ENCODE data around the gene SYNCRIP.
"Not testable (repeated sequence)": the region's sequence is repeated elsewhere in the genome, so short reads cannot be mapped to it uniquely, and the experiment has no call there.

The SYNCRIP gene

DNA sequence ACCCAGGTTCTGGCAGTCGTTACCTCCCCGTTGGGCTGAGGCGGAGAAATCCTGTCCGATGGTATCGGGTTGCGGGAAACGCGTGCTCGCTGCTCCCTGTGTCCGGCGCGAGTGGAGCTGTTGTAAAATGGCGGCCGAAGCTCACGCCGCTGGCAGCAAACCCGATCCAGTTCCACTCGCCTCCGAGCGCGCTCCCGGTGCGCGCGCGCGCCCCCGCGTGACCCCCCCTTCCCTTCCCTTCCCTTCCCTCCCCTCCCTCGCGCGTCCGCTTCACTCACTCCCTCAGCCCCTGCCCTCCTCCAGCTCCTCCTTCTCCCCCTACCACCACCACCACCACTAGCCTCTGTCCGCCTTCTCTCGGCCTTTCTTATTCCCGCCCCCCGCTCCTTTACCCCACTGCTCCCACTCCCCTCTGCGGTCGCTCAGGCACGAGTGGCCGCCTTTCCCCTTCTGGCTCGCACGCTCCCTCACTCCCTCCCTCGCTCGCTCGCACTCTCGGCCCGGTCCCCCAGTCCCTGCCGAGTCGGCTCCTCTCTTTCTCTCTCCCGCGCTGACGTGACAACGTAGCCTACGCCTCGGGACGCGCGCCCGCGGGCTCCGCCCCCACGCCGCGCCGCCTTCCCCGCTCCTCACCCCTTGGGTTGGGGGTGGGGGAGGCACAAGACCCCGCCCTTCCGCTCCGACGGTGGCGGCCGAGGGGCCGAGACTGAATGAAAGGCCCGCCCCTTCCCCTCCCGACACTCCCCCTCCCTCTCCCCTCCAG, at the start of gene SYNCRIP:
Gene SYNCRIP (minus strand): TSS at position 113 of the 763 bp plus-strand sequence. CDS start 1,447 bp downstream, outside the sequence.
- H3K4me3 ChIP-seq (ENCODE audit: low read depth, low read length): peak within 1 kb of the TSS; percentile 100
- TF ChIP-seq, protein P1, sequence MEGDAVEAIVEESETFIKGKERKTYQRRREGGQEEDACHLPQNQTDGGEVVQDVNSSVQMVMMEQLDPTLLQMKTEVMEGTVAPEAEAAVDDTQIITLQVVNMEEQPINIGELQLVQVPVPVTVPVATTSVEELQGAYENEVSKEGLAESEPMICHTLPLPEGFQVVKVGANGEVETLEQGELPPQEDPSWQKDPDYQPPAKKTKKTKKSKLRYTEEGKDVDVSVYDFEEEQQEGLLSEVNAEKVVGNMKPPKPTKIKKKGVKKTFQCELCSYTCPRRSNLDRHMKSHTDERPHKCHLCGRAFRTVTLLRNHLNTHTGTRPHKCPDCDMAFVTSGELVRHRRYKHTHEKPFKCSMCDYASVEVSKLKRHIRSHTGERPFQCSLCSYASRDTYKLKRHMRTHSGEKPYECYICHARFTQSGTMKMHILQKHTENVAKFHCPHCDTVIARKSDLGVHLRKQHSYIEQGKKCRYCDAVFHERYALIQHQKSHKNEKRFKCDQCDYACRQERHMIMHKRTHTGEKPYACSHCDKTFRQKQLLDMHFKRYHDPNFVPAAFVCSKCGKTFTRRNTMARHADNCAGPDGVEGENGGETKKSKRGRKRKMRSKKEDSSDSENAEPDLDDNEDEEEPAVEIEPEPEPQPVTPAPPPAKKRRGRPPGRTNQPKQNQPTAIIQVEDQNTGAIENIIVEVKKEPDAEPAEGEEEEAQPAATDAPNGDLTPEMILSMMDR (IDR thresholded peaks at IDR 0.05; ENCODE audit: low read depth, low read length, missing control alignments): no peak
- peak; percentile 89 for DNase-seq (ENCODE audit: low read depth)

DNA sequence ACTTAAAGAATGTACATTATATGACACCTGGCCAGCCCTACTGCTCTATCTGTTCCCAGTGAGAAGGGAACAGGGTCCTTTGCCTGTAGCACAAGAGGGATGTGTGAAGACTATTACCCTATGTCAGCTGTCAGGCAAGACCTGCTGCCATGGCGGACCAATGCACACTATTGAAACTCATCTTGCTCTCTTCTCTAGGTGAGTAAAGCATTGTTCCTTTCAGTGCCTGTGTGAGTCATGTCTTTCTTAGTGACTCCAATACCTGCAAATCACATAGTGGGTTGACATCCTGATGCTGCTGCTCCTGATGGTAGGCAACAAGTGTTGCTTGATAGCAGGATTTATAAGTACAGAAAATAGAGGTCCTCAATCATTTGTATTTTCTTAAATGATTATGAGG, 48.8 kb upstream of the SYNCRIP start:
- TF ChIP-seq, protein P1 (IDR thresholded peaks at IDR 0.05; ENCODE audit: low read depth, low read length, missing control alignments): no peak
- no peak for DNase-seq (ENCODE audit: low read depth)
- H3K4me3 ChIP-seq (ENCODE audit: low read depth, low read length): no peak overlapping the region

DNA sequence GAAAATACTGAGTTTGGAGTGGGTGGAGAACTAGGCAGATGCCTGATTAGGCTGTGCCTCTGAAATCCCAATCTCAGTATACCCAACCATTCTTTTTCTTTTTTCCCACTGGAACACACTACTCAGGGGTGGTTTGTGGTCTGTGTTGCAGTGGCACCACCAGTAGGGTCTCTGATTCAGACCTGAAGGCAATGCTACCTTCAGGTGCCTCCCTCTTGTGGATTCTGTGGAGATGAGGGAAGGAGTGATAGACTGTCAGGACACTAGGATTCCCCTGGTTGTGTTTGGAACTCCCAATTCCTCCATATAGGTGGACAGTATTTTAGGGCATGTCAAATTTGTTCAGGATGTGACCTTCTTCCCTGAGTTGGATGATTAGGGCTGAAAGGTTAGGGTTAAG, 47.4 kb upstream of the SYNCRIP start:
- TF ChIP-seq, protein P1 (IDR thresholded peaks at IDR 0.05; ENCODE audit: low read depth, low read length, missing control alignments): no peak

DNA sequence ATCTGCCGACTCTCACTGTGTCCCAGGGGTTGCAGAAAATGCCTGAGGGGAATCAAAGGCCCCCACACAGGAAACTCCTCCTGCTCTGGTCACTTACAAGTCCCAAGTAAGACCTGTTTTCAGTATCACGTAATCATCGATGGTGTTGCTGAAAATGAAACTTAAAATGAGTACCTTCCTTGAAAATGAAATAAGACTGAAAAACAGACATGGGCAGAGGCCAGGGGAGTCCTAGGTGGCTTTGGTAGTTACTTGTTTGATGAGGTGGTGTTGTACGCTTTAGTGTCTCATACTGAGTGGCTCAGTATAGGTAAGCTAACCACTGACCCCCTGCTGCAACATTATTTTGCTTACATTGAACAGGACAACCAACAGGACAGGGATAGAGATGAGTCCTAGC, 43.0 kb upstream of the SYNCRIP start:
- peak overlapping the region; percentile 9; the same call in 1 of the 2 replicates for H3K4me3 ChIP-seq (ENCODE audit: low read depth, low read length)
- TF ChIP-seq, protein P1 (IDR thresholded peaks at IDR 0.05; ENCODE audit: low read depth, low read length, missing control alignments): no peak
- peak; percentile 55 for DNase-seq (ENCODE audit: low read depth)

More for the DNA sequence above, 47.4 kb upstream of the SYNCRIP start:
- H3K4me3 ChIP-seq (ENCODE audit: low read depth, low read length): no peak overlapping the region
- no peak for DNase-seq (ENCODE audit: low read depth)

DNA sequence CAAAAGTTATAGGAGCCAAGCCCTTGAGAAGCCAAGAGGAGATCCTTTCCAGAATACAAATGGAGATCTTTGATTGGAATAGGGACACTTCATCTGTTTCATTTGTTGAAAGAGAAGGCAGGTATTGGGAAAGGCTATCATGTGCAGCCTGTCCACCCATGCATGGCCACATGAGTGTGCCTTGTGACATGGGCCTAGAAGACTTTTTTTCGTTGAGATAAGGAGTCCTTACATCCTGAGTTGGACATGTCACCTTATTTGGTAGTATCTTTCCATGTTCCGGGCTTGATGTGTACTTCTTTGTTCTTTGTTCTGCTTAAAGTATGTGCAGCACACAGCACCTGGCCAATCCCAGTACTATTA, 42.1 kb upstream of the SYNCRIP start:
- no peak overlapping the region for H3K4me3 ChIP-seq (ENCODE audit: low read depth, low read length)
- TF ChIP-seq, protein P1 (IDR thresholded peaks at IDR 0.05; ENCODE audit: low read depth, low read length, missing control alignments): no peak
- no peak for DNase-seq (ENCODE audit: low read depth)

DNA sequence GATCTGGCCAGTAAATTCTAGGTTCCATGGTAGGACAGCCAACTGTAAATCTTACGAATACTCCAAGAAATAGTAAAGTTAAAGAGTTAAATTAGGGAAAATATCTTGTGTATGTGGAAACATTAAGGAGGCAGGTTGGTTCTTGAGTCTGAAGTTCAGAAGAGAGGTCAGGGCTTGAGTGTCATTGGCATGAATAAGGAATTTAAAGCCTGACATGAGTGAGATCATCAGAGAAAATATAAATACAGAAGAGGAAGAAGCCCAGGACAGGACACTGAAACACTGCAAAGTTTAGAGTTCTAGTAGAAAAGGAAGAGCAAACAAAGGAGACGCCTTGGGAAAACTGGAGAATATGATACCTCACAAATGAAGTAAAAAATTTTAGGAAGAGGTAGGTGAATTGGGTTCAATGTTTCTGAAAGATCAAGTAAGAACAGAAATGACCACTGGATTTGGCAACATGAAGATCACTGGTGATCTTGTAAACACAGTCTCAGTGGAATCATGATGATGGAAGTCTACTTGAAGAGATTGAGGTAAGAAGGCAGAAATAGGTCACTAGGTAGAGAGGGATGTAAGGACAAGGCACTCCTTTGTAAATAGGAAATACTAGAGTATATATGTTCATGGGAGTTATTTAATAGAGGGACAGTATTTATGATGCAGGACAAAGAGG, 41.6 kb upstream of the SYNCRIP start:
- TF ChIP-seq, protein P1 (IDR thresholded peaks at IDR 0.05; ENCODE audit: low read depth, low read length, missing control alignments): no peak
- no peak for DNase-seq (ENCODE audit: low read depth)
- no peak overlapping the region for H3K4me3 ChIP-seq (ENCODE audit: low read depth, low read length)

DNA sequence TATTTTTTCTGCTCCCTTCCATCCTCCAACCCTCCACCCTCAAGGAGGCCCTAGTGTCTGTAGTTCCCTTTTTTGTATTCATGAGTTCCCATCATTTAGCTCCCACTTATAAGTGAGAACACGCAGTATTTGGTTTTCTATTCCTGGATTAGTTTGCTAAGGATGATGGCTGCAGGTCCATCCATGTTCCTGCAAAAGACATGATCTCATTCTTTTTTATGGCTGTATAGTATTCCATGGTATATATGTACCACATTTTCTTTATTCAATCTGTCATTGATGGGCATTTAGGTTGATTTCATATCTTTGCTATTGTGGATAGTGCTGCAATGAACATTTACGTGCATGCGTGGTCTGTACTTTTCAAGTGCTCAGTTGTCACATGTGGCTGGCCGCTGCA, 39.2 kb upstream of the SYNCRIP start:
- H3K4me3 ChIP-seq (ENCODE audit: low read depth, low read length); DNase-seq (ENCODE audit: low read depth): not testable (repeated sequence)
